Stimulated activated CD8-positive, alpha-beta memory T cell treated with anti-CD3 and anti-CD28 coated beads, Interleukin-7, amount 100 ng/mL, for 48 hours (primary cell): ENCODE measurements around the gene CACNA2D1.

ENCODE experiments used
- DNase-seq, 2 donors: peaks; one replicate each; pipeline ENCODE4 v3.0.0-alpha.2; 2020; ENCODE audit warnings: low read depth in 1 of 2; ENCODE audit errors: extremely low read depth in 1 of 2

CACNA2D1 gene

DNA sequence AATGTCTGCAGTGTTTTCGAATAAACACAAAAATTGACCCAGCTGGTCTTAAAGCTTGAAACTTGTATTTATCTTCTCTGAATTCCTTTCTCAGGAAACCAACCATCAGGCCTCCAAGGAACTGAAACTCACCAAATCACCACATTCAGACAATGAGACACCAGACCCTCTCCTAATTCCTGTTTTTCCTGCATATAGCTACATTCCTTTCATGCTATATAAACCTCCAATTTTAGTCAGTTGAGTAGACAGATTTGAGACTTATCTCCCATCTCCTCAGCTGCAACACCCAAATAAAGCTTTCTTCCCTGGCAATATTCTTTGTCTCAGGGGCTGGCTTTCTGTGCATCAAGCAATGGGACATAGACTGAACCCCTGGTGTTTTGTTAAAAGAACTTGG is 317.0 kb downstream of the CACNA2D1 start:
- no peak for DNase-seq

GRCh38 chr7:82124445-82124844 is 319.1 kb downstream of the CACNA2D1 start:
- DNase-seq, result no peak

DNA sequence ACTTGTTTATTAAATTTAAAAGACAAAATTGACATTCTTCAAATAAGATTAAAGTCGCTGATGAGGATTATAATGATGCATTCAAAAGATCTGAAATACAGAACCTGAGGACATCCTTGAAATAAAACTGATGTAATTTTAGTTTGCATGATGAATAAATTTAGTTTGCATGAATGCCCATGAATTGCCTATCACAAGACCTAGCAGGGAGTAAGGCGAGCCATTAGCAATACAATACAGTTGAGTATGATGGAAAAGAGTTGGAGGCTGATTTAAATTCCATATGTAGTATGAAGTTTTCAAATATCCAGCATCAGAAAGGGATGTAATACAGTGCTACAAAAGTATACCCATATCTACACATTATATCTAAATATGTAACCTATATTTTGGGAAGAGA is 321.3 kb downstream of the CACNA2D1 start:
- no peak for DNase-seq

- no peak for DNase-seq
Observed at GRCh38 chr7:82114237-82114636, 329.3 kb downstream of the CACNA2D1 start.

GRCh38 chr7:82110146-82110840 is 333.3 kb downstream of the CACNA2D1 start:
- no peak for DNase-seq

- DNase-seq, result no peak
Observed at GRCh38 chr7:82109288-82109687, 334.3 kb downstream of the CACNA2D1 start.

- DNase-seq, result no peak
Observed at GRCh38 chr7:82106201-82106600, 337.4 kb downstream of the CACNA2D1 start.

DNA sequence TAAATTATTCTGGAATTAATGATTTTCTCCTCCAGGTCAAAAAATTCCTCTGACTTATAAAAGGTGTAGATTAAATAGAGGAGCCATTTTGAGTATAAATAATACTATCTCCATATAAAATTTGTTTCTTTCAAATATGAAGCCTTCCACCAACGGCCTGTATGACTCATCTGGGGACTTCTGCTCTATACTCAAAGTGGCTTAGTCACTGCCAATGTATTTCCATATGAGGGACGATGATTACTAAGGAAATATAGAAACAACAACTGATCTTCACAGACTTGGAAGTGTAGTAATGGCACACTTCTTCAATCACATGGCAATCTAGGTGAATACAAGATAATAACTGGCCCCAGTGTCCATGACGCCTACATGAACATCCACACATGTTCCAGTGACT is 338.1 kb downstream of the CACNA2D1 start:
- no peak for DNase-seq

DNA sequence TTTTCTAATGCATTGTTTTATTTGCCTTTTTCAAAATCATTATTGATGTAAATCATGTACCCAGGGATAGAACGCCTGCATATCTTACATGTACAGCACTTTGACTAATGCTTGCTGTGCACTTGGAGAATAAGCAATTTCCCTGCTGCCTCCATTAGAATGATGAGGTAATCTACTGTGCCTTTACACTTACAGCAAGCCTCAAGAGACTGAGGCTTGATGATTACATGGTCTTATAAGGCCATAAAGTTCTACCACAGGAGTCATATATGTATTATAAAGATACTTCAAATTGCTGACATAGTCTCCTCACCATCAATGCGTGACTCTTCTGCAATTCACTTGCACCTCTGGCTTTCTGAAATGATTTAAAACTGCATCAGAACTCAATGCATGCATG is 345.2 kb downstream of the CACNA2D1 start:
- no peak for DNase-seq

GRCh38 chr7:82091126-82091684 is 352.4 kb downstream of the CACNA2D1 start:
- no peak for DNase-seq

- no peak for DNase-seq
Observed at GRCh38 chr7:82087099-82087498, 356.5 kb downstream of the CACNA2D1 start.

- no peak for DNase-seq
Observed at GRCh38 chr7:82085116-82085515, 358.5 kb downstream of the CACNA2D1 start.

DNA sequence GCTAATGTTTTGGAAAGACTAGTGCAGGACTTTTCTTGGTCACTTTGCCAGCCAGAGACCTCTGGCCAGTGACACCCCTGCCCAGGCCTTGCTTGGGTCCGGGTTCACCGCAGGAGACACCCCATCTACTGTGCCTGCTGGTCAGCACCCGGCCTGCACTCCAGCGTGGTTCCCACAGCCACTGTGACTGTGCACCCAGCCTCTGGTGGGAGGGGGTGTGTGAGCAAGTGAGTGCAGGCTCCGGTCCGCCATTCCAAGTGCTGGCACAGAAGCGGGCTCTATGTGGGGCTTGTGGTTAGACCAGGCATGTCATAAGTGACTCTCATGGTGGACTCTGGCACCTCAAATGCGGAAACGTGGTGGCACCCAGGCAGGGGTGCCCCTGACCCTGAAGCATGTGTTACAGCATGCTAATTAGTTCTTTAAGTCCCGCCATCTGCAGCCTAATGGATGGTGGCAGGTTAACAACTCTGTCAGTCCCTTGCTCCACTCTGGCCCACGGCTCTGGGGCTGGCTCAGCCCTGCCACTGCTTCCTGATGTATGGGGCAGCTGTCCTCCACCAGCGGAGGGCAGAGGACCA is 361.8 kb downstream of the CACNA2D1 start:
- DNase-seq, result no peak

- DNase-seq, result no peak
Observed at GRCh38 chr7:82080254-82080927, 363.2 kb downstream of the CACNA2D1 start.

GRCh38 chr7:82079527-82079926 is 364.1 kb downstream of the CACNA2D1 start:
- DNase-seq, result no peak

- no peak for DNase-seq
Observed at GRCh38 chr7:82078807-82079206, 364.8 kb downstream of the CACNA2D1 start.

DNA sequence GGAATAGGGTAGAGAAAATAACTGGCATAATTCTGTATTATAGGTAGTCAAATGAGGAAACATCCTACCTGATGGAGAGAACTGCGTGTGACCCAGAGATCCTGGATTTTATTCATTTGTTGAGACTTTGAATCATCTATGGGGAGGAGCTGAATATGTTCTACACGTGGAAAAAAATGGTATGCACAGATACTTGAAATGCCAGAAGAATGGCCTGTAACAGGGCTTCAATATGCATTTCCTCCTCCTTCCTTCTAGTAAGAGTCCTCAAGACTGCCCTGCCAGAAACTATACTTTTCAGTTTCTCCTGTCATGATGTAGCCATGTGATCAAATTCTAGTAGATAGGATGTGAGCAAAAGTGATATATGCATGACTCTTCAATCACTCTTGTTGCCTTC is 372.1 kb downstream of the CACNA2D1 start:
- DNase-seq, result no peak

- DNase-seq, result no peak
Observed at GRCh38 chr7:82067628-82068264, 375.8 kb downstream of the CACNA2D1 start.

DNA sequence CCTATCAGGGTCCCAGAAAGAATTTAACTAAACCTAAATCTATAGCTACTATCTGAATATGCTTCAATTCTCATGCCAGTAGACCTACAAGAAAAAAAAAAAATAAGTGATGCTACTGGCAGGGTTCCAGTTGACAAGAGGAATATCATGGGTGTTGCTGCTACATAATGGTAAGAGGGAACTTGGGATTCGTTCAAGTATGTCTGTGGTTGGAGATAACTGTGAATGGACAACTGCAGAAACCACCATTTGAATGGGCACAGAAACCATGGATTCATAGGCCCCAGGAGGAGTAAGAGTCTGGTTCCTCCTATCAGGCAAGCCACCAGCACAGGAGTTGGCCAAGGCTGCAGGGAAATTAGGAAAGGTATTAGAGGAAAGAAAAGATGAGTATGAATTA is 386.1 kb downstream of the CACNA2D1 start:
- no peak for DNase-seq

GRCh38 chr7:82056282-82056681 is 387.3 kb downstream of the CACNA2D1 start:
- DNase-seq, result no peak

- no peak for DNase-seq
Observed at GRCh38 chr7:82054544-82054943, 389.0 kb downstream of the CACNA2D1 start.
